WTC11 (cell line): ENCODE results near the gene MALT1. TPM values are rescaled to one million over a fixed set of nuclear protein-coding genes. Genes with fewer than 3 reads are reported as not detected.

Experiments
- ATAC-seq: fragments of 200-7000 bp; cut with Tn5 transposase; 2 replicates; pipeline ENCODE4 v1.10.0; 2021; ENCODE audit warnings: mild to moderate bottlenecking, moderate library complexity
- CTCF ChIA-PET: fragments of 300-600 bp; sonication (Branson Sonifier 250); formaldehyde crosslinking; loops from one replicate; lab custom pipeline; 2021; ENCODE audit warnings: antibody characterized with exemption; lab: Charles Lee
- POLR2A ChIA-PET: fragments of 350-600 bp; sonication (Branson Sonifier 250); formaldehyde crosslinking; loops from one replicate; lab custom pipeline; 2021; ENCODE audit warnings: antibody characterized with exemption; lab: Charles Lee
- DNase-seq: peaks from one replicate; pipeline ENCODE4 v3.0.0; 2021; ENCODE audit warnings: low spot score
- H3K27ac Mint-ChIP-seq: 2 replicates; pipeline ENCODE4 v1.8.0; 2021; ENCODE audit warnings: mixed read lengths
- H3K27me3 Mint-ChIP-seq: 2 replicates; pipeline ENCODE4 v1.8.0; 2021; ENCODE audit warnings: low read depth, mild to moderate bottlenecking, moderate library complexity, mixed read lengths
- H3K36me3 Mint-ChIP-seq: 2 replicates; pipeline ENCODE4 v1.8.0; 2021; ENCODE audit warnings: mixed read lengths
- H3K4me1 Mint-ChIP-seq: 2 replicates; pipeline ENCODE4 v1.8.0; 2022; ENCODE audit warnings: mixed read lengths
- H3K4me3 Mint-ChIP-seq: 2 replicates; pipeline ENCODE4 v1.8.0; 2021; ENCODE audit warnings: mild to moderate bottlenecking, moderate library complexity, mixed read lengths
- H3K9me3 Mint-ChIP-seq: 2 replicates; pipeline ENCODE4 v1.8.0; 2021; ENCODE audit warnings: mixed read lengths
- AFF4 ChIP-seq: sonication (generic); formaldehyde crosslinking; IDR thresholded peaks from 2 replicates; pipeline ENCODE4 v1.8.1; 2023; ENCODE audit warnings: mild to moderate bottlenecking, missing genetic modification reagents, borderline replicate concordance
- E2F5 ChIP-seq: sonication (generic); formaldehyde crosslinking; IDR thresholded peaks from 2 replicates; pipeline ENCODE4 v1.8.1; 2022; ENCODE audit warnings: mild to moderate bottlenecking, moderate library complexity, missing genetic modification reagents
- EMX1 ChIP-seq: fragments of 250-450 bp; sonication (Bioruptor Pico); IDR thresholded peaks from 2 replicates; pipeline ENCODE4 v1.8.0; 2021; ENCODE audit warnings: mild to moderate bottlenecking
- GABPB1 ChIP-seq: sonication (generic); formaldehyde crosslinking; IDR thresholded peaks from 2 replicates; pipeline ENCODE4 v1.8.1; 2023; ENCODE audit warnings: mild to moderate bottlenecking, missing genetic modification reagents
- JUN ChIP-seq: sonication (generic); formaldehyde crosslinking; IDR thresholded peaks from 2 replicates; pipeline ENCODE4 v1.8.0; 2023; ENCODE audit warnings: mild to moderate bottlenecking, missing genetic modification reagents
- KAT7 ChIP-seq: sonication (generic); formaldehyde crosslinking; IDR thresholded peaks from 2 replicates; pipeline ENCODE4 v1.8.1; 2023; ENCODE audit warnings: missing genetic modification reagents, mild to moderate bottlenecking, borderline replicate concordance
- SP1 ChIP-seq: sonication (generic); formaldehyde crosslinking; conservative IDR thresholded peaks from 2 replicates; pipeline ENCODE4 v1.8.1; 2022; ENCODE audit warnings: missing genetic modification reagents
- TCF7 ChIP-seq: sonication (generic); formaldehyde crosslinking; IDR thresholded peaks from 2 replicates; pipeline ENCODE4 v1.8.0; 2022; ENCODE audit warnings: mild to moderate bottlenecking, low read depth, missing genetic modification reagents, moderate library complexity
- TP53 ChIP-seq: sonication (generic); formaldehyde crosslinking; IDR thresholded peaks from 2 replicates; pipeline ENCODE4 v1.8.1; 2023; ENCODE audit warnings: mild to moderate bottlenecking, missing genetic modification reagents
- ZNF138 ChIP-seq: sonication (generic); formaldehyde crosslinking; conservative IDR thresholded peaks from 2 replicates; pipeline ENCODE4 v1.8.1; 2022; ENCODE audit warnings: mild to moderate bottlenecking, moderate library complexity, missing genetic modification reagents
- ZNF263 ChIP-seq: sonication (generic); formaldehyde crosslinking; IDR thresholded peaks from 2 replicates; pipeline ENCODE4 v1.8.1; 2022; ENCODE audit warnings: low read depth, mild to moderate bottlenecking, moderate library complexity, missing genetic modification reagents
- ZNF281 ChIP-seq: sonication (generic); formaldehyde crosslinking; IDR thresholded peaks from 2 replicates; pipeline ENCODE4 v1.8.0; 2023; ENCODE audit warnings: mild to moderate bottlenecking, missing genetic modification reagents
- ZNF425 ChIP-seq: fragments of 250-450 bp; sonication (Bioruptor Pico); conservative IDR thresholded peaks from 2 replicates; pipeline ENCODE4 v1.9.0; 2021; ENCODE audit warnings: mild to moderate bottlenecking
- total RNA-seq: library from RNA; stranded (reverse); gene quantifications from 3 replicates; pipeline ENCODE4 v1.2.3, GENCODE V29; 2021
- TF ChIP-seq, protein P1 (sequence below): sonication (generic); formaldehyde crosslinking; IDR thresholded peaks from 2 replicates; pipeline ENCODE4 v1.8.0; 2023; ENCODE audit warnings: missing genetic modification reagents
- TF ChIP-seq, protein P2 (sequence below): fragments of 250-450 bp; sonication (Bioruptor Pico); IDR thresholded peaks from 2 replicates; pipeline ENCODE4 v1.9.0; 2021; ENCODE audit warnings: mild to moderate bottlenecking
- TF ChIP-seq, protein P3 (sequence below): sonication (generic); formaldehyde crosslinking; conservative IDR thresholded peaks from 2 replicates; pipeline ENCODE4 v1.8.1; 2023; ENCODE audit warnings: mild to moderate bottlenecking, low read depth, missing genetic modification reagents, moderate library complexity
- TF ChIP-seq, protein P4 (sequence below): fragments of 250-450 bp; sonication (Bioruptor Pico); IDR thresholded peaks from 2 replicates; pipeline ENCODE4 v1.9.0; 2021; ENCODE audit warnings: mild to moderate bottlenecking, borderline replicate concordance
- TF ChIP-seq, protein P5 (sequence below): fragments of 250-450 bp; sonication (Bioruptor Pico); IDR thresholded peaks from 2 replicates; pipeline ENCODE4 v1.8.0; 2021; ENCODE audit warnings: mild to moderate bottlenecking

Gene MALT1
- total RNA-seq, 1 experiment from 2014 or later, result 13.2 TPM

DNA sequence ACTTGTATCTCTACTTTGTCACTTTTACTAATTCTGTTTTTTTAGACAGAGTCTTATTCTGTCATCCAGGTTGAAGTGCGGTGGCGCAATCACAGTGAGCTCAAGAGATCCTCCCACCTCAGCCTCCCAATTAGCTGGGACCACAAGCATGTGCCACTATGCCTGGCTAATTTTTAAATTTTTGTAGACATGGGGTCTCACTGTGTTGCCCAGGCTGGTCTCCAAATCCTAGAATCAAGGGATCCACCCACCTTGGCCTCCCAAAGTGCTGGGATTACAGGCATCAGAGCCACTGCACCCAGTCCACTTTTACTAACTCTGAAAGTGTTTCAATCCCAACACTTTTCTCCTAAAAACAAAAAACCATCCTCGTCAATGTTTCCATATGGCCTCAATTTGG, 94.9 kb downstream of the MALT1 start:
- H3K9me3 Mint-ChIP-seq, result no peaks in the 10 kb centered on the region
- peaks cover 23% of the 10 kb centered on the region for H3K4me1 Mint-ChIP-seq
- H3K27me3 Mint-ChIP-seq, result peaks cover 8% of the 10 kb centered on the region
- CTCF ChIA-PET, result interaction anchor here (5.1 to 9.4 kb wide), 2 partner anchors 239 to 303 kb away, joined by 144 to 221 read pairs; no protein-coding TSS in a partner anchor
- POLR2A ChIA-PET, result no interaction called here
- ATAC-seq (no peak), DNase-seq (no peak)
- no peak overlapping the region for H3K27ac Mint-ChIP-seq
- H3K36me3 Mint-ChIP-seq, result no peaks in the 10 kb centered on the region
- no peak overlapping the region for H3K4me3 Mint-ChIP-seq
- TF ChIP-seq ZNF138 (CRISPR knock-in tag), result no peak
- no peak for TF ChIP-seq ZNF263 (CRISPR knock-in tag)
- TF ChIP-seq E2F5 (CRISPR knock-in tag), result no peak
- TF ChIP-seq, protein P1, sequence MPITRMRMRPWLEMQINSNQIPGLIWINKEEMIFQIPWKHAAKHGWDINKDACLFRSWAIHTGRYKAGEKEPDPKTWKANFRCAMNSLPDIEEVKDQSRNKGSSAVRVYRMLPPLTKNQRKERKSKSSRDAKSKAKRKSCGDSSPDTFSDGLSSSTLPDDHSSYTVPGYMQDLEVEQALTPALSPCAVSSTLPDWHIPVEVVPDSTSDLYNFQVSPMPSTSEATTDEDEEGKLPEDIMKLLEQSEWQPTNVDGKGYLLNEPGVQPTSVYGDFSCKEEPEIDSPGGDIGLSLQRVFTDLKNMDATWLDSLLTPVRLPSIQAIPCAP (CRISPR knock-in tag), result no peak
- TF ChIP-seq, protein P2, sequence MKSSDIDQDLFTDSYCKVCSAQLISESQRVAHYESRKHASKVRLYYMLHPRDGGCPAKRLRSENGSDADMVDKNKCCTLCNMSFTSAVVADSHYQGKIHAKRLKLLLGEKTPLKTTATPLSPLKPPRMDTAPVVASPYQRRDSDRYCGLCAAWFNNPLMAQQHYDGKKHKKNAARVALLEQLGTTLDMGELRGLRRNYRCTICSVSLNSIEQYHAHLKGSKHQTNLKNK (CRISPR knock-in tag), result no peak
- no peak for TF ChIP-seq ZNF425
- TF ChIP-seq, protein P3, sequence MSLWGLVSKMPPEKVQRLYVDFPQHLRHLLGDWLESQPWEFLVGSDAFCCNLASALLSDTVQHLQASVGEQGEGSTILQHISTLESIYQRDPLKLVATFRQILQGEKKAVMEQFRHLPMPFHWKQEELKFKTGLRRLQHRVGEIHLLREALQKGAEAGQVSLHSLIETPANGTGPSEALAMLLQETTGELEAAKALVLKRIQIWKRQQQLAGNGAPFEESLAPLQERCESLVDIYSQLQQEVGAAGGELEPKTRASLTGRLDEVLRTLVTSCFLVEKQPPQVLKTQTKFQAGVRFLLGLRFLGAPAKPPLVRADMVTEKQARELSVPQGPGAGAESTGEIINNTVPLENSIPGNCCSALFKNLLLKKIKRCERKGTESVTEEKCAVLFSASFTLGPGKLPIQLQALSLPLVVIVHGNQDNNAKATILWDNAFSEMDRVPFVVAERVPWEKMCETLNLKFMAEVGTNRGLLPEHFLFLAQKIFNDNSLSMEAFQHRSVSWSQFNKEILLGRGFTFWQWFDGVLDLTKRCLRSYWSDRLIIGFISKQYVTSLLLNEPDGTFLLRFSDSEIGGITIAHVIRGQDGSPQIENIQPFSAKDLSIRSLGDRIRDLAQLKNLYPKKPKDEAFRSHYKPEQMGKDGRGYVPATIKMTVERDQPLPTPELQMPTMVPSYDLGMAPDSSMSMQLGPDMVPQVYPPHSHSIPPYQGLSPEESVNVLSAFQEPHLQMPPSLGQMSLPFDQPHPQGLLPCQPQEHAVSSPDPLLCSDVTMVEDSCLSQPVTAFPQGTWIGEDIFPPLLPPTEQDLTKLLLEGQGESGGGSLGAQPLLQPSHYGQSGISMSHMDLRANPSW, result no peak
- TF ChIP-seq ZNF281 (CRISPR knock-in tag), result no peak
- TF ChIP-seq KAT7 (CRISPR knock-in tag), result no peak
- no peak for TF ChIP-seq GABPB1 (CRISPR knock-in tag)
- no peak for TF ChIP-seq AFF4
- TF ChIP-seq, protein P4, sequence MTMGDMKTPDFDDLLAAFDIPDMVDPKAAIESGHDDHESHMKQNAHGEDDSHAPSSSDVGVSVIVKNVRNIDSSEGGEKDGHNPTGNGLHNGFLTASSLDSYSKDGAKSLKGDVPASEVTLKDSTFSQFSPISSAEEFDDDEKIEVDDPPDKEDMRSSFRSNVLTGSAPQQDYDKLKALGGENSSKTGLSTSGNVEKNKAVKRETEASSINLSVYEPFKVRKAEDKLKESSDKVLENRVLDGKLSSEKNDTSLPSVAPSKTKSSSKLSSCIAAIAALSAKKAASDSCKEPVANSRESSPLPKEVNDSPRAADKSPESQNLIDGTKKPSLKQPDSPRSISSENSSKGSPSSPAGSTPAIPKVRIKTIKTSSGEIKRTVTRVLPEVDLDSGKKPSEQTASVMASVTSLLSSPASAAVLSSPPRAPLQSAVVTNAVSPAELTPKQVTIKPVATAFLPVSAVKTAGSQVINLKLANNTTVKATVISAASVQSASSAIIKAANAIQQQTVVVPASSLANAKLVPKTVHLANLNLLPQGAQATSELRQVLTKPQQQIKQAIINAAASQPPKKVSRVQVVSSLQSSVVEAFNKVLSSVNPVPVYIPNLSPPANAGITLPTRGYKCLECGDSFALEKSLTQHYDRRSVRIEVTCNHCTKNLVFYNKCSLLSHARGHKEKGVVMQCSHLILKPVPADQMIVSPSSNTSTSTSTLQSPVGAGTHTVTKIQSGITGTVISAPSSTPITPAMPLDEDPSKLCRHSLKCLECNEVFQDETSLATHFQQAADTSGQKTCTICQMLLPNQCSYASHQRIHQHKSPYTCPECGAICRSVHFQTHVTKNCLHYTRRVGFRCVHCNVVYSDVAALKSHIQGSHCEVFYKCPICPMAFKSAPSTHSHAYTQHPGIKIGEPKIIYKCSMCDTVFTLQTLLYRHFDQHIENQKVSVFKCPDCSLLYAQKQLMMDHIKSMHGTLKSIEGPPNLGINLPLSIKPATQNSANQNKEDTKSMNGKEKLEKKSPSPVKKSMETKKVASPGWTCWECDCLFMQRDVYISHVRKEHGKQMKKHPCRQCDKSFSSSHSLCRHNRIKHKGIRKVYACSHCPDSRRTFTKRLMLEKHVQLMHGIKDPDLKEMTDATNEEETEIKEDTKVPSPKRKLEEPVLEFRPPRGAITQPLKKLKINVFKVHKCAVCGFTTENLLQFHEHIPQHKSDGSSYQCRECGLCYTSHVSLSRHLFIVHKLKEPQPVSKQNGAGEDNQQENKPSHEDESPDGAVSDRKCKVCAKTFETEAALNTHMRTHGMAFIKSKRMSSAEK (CRISPR knock-in tag), result no peak
- no peak for TF ChIP-seq JUN (CRISPR knock-in tag)
- TF ChIP-seq SP1 (CRISPR knock-in tag), result no peak
- no peak for TF ChIP-seq EMX1 (CRISPR knock-in tag)
- no peak for TF ChIP-seq TP53 (CRISPR knock-in tag)
- TF ChIP-seq, protein P5, sequence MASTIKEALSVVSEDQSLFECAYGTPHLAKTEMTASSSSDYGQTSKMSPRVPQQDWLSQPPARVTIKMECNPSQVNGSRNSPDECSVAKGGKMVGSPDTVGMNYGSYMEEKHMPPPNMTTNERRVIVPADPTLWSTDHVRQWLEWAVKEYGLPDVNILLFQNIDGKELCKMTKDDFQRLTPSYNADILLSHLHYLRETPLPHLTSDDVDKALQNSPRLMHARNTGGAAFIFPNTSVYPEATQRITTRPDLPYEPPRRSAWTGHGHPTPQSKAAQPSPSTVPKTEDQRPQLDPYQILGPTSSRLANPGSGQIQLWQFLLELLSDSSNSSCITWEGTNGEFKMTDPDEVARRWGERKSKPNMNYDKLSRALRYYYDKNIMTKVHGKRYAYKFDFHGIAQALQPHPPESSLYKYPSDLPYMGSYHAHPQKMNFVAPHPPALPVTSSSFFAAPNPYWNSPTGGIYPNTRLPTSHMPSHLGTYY (CRISPR knock-in tag), result no peak
- TF ChIP-seq TCF7 (CRISPR knock-in tag), result no peak
